Measurements from ENCODE around the gene SPATA31A5.
"Not testable (repeated sequence)": the region's sequence is repeated elsewhere in the genome, so short reads cannot be mapped to it uniquely, and the experiment has no call there.

Gene SPATA31A5

GRCh38 chr9:60914107-60914506 is at the start of gene SPATA31A5:
Gene SPATA31A5 (plus strand): TSS chr9:60914407. CDS start chr9:60914436, 29 bp downstream.
- not testable (repeated sequence) for DNase-seq (ENCODE audit: low read depth); H3K4me3 ChIP-seq (ENCODE audit: low read depth, low read length)

GRCh38 chr9:60962990-60963350 is 48.8 kb downstream of the SPATA31A5 start:
- not testable (repeated sequence) for H3K4me3 ChIP-seq (ENCODE audit: low read depth, low read length); DNase-seq (ENCODE audit: low read depth)

- not testable (repeated sequence) for DNase-seq (ENCODE audit: low read depth)
These were observed 52.2 kb downstream of the SPATA31A5 start for GRCh38 chr9:60966382-60966781.

More at GRCh38 chr9:60966382-60966781, 52.2 kb downstream of the SPATA31A5 start:
- not testable (repeated sequence) for H3K4me3 ChIP-seq (ENCODE audit: low read depth, low read length)
